Ecto neural progenitor cell (in vitro differentiated cells): ENCODE data around the gene NCAPD2.

Source experiments
- DNase-seq: peaks from one replicate; pipeline ENCODE4 v3.0.0-alpha.2; 2018; ENCODE audit warnings: low spot score

Gene NCAPD2

GRCh38 chr12:6493497-6494257, at the start of gene NCAPD2:
Gene NCAPD2, plus strand, starts transcription at chr12:6494102. Its CDS starts 997 bp downstream, at chr12:6495099.
- DNase-seq = peak; percentile 99

GRCh38 chr12:6444704-6445688, 48.9 kb upstream of the NCAPD2 start, which contains the start of gene CD27:
Gene CD27, plus strand, starts transcription at chr12:6444955. Its CDS starts 141 bp downstream, at chr12:6445096.
- DNase-seq = no peak

DNA sequence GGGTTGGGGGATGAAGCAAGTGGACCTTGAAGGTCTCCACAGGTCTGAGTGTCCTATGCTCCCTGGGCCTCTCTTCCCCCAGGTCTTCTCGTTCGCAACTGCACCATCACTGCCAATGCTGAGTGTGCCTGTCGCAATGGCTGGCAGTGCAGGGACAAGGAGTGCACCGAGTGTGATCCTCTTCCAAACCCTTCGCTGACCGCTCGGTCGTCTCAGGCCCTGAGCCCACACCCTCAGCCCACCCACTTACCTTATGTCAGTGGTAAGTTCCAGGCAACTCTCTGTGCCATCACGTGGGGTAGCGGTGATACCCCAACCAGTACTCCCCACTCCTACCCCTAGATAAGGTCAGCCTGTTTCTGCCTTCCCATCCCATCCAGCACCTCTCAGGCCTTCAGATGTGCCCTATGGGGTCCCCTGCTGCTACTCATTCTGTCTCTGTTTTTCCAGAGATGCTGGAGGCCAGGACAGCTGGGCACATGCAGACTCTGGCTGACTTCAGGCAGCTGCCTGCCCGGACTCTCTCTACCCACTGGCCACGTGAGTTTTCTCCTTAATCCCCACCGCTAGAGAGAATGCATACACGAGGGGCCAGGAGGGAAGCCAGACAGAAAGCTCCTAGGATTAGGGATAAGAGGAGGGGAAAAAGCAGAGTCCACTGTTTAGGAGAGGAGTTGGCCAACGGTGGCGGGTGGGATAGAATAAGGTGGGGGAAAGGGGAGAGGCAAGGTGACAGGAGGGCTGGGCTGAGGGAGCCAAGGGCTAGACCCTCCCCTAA, 43.6 kb upstream of the NCAPD2 start:
- DNase-seq = peak; percentile 69

GRCh38 chr12:6450869-6451347, 43.0 kb upstream of the NCAPD2 start:
- DNase-seq = peak; percentile 85

- DNase-seq = no peak
These were observed 42.3 kb upstream of the NCAPD2 start, which contains the start of gene TAPBPL for GRCh38 chr12:6451348-6452244. Gene TAPBPL, plus strand, starts transcription at chr12:6452042. Its CDS starts 207 bp downstream, at chr12:6452249.

GRCh38 chr12:6452245-6452943, 41.5 kb upstream of the NCAPD2 start:
- no peak for DNase-seq

- no peak for DNase-seq
These were observed 40.8 kb upstream of the NCAPD2 start for GRCh38 chr12:6452944-6453630.

GRCh38 chr12:6457220-6457945, 36.5 kb upstream of the NCAPD2 start:
- DNase-seq = no peak

- DNase-seq = no peak
These were observed 35.5 kb upstream of the NCAPD2 start for GRCh38 chr12:6458281-6459003.

GRCh38 chr12:6459004-6459337, 34.9 kb upstream of the NCAPD2 start:
- no peak for DNase-seq

DNA sequence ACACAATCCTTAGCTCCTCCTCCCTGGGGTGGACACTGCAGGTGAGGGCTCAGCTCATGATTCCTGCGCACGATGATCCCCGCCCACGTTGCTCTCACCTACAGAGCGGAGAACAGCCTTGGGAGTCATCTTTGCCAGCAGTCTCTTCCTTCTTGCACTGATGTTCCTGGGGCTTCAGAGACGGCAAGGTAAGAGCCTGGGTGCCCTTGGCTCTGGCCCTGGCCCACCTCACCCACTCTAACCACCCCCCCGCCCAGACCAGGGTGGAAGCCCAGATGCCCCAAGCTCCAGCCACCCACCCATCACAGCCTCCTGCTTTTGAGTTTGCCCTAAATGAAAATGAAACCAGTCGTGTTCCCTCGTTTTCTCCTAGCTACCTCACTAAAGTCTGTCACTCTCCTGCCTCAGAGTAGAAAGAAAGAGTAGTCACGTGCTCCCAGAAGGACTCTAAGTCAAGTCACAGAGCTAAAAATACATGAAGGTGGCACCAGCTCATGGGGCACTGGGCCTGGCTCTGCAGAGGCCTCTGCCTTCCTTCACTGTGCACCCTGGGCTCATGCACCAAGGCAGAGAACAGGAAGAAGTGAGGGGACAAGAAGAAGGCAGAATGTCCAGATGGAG, 33.0 kb upstream of the NCAPD2 start:
- no peak for DNase-seq

DNA sequence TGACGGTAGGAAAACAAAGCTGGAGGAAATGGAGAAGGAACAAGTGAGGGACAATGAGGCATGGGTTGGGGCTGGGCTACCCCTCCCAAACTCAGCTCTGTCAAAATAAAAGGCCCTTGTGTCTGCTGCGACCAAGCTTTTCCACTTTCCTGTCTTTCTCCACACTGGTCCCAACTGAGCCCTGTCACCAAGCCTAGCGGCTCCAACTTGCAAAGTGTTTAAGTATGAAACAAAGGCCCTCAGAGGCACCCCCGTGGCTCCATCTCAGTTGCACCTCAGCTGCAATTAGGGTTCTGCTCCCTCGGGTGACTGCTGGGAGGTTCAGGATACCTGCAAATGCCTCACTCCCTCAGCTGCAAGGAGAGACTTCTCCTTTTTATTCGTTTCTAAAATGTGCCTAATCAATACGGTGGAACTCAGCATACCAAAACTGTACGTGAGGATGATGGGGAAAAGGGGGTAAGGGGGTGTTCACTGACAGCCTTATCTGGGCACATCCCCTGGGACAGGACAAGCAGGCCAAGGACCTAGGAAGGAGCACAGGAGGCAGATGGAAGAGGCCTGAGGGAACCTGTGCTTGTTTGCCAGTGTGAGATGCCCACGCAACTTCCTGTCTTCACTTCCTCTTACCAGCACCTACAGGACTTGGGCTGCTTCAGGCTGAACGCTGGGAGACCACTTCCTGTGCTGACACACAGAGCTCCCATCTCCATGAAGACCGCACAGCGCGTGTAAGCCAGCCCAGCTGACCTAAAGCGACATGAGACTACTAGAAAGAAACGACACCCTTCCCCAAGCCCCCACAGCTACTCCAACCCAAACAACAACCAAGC, 32.3 kb upstream of the NCAPD2 start:
- DNase-seq = no peak

DNA sequence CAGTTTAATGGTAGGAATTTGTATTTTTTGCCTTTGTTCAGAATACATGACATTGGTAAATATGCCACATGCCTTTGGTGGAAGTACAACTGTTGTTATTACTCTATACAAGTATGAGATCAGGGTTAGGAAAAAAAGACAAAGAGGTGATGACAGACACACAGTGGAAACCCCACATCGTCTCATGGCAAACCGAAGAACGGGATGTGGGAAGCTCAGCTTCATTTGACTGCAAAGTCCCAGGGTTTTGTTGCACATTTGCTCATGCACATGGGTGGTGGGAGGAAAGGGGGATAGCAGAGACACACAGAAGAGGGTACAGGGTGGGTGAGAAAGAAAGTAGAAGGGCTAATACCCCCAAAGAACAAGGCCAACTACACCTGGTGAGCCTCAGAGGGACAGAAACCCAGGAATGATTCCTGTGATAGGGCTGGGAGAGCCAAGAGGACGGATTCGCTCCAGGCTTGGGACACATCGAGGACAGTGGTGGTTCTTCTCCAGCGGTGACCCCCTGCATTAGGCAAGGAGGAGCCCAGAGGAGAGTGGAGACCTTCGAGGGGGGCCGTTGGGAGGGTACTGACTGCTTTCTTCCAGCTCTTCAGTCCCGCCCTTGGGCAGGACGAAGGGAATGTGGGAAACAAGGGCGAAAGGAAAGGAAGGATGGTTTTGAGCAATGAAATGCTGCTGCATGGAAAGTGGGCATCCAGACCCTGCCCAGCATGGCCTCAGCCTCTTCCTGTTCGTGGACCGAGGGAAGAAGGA, 31.5 kb upstream of the NCAPD2 start:
- no peak for DNase-seq

DNA sequence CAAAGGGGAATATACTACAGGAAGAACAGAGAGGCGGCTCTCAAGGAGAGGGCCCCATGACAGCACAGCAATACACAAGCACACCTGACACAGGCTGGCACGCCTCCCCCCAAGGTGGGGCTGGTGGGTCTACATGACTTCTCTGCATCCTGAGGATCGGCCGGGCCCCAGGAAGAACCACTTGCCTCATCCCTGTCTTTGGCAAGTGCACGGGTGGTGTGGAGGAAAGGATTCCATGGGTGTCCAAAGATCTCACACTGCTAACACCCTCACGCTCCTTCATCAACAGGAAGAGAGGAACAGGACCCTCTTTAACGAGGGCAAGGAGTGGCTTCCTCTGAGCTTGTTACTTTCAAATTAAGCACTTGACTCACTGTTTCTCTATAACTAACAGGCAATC, 30.7 kb upstream of the NCAPD2 start:
- no peak for DNase-seq

GRCh38 chr12:6463858-6464257, 30.0 kb upstream of the NCAPD2 start:
- no peak for DNase-seq

DNA sequence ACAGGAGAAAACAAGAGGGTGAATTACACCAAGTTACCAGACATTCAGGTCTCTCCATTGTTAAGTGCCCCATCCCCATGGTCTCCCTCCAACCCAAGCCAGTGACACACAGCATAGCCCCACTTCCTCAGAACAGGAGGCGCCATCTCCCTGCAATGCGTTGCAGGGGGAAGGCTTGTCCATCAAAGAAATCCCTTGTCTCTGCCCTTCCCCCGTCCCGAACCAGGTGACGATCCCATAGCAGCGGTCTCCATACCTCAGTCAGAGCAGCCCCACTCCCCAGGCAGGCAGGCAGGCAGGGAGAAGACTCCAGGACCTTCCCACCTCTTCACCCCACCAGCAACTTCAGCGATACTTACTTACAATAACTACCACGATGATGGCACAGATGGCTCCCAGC, 29.4 kb upstream of the NCAPD2 start:
- no peak for DNase-seq
